ENCODE measurements around the gene B4GALNT1.

B4GALNT1 gene

GRCh38 chr12:57593187-57593586, 39.8 kb downstream of the B4GALNT1 start:
- Histone ChIP-seq H2BK120ac (ENCODE audit: low read depth, low read length) (no peak overlapping the region), H2BK12ac (ENCODE audit: low read length in 2 of 2) (no peak overlapping the region), H2BK15ac (ENCODE audit: low read depth, poor library complexity, severe bottlenecking) (no peak overlapping the region), H3K4me3 (ENCODE audit: insufficient read depth in 1 of 2, low read depth in 1 of 2, low read length in 2 of 2) (no peak overlapping the region), H2BK5ac (ENCODE audit: low read depth, low read length, poor library complexity, severe bottlenecking) (no peak overlapping the region), H2AFZ (ENCODE audit: low read depth, low read length) (no peak overlapping the region), H2AK5ac (ENCODE audit: low read length, severe bottlenecking) (no peak overlapping the region), H3K9me3 (ENCODE audit: control insufficient read depth, low read length) (no peaks in the 10 kb centered on the region), H3K27ac (ENCODE audit: low read length, poor library complexity, severe bottlenecking) (no peak overlapping the region), H3K4me2 (ENCODE audit: low read length, poor library complexity, severe bottlenecking) (no peak overlapping the region), H3K18ac (ENCODE audit: low read depth in 1 of 2, low read length in 2 of 2) (no peak overlapping the region), H3K79me1 (replicated peaks; ENCODE audit: low read length, poor library complexity, severe bottlenecking) (peaks cover 33% of the 10 kb centered on the region), H4K91ac (ENCODE audit: low read length) (peak overlapping the region; percentile 27), H3K27me3 (ENCODE audit: control insufficient read depth in 1 of 2, insufficient read depth in 1 of 2, low read length in 2 of 2) (peaks cover 5 to 30% of the 10 kb centered on the region in 2 experiments), H3K4me1 (ENCODE audit: control insufficient read depth, insufficient read depth, low read depth, low read length) (peaks cover 15% of the 10 kb centered on the region), H3K14ac (ENCODE audit: low read length in 2 of 2) (no peak overlapping the region), H3K4ac (ENCODE audit: low read depth in 1 of 2, low read length in 2 of 2) (no peak overlapping the region), H3K23ac (ENCODE audit: low read length in 2 of 2) (no peak overlapping the region), H3K9ac (ENCODE audit: low read length) (no peak overlapping the region), H4K8ac (ENCODE audit: low read length) (no peak overlapping the region), H3K36me3 (ENCODE audit: control insufficient read depth in 1 of 2, insufficient read depth in 2 of 2, low read depth in 1 of 2, low read length in 2 of 2) (peaks cover 4 to 17% of the 10 kb centered on the region in 2 experiments)
- 90% methylated on average over 2 of the region's 4 CpGs for WGBS
- no peak for DNase-seq

GRCh38 chr12:57592551-57593165, 40.3 kb downstream of the B4GALNT1 start:
- Histone ChIP-seq H2AK5ac (ENCODE audit: low read length, severe bottlenecking) (no peak overlapping the region), H2BK120ac (ENCODE audit: low read depth, low read length) (no peak overlapping the region), H3K9ac (ENCODE audit: low read length) (no peak overlapping the region), H3K36me3 (ENCODE audit: control insufficient read depth in 1 of 2, insufficient read depth in 2 of 2, low read depth in 1 of 2, low read length in 2 of 2) (peaks cover 4 to 14% of the 10 kb centered on the region in 2 experiments), H3K14ac (ENCODE audit: low read length in 2 of 2) (no peak overlapping the region), H3K4me2 (ENCODE audit: low read length, poor library complexity, severe bottlenecking) (no peak overlapping the region), H2BK15ac (ENCODE audit: low read depth, poor library complexity, severe bottlenecking) (no peak overlapping the region), H3K23ac (ENCODE audit: low read length in 2 of 2) (no peak overlapping the region), H2AFZ (ENCODE audit: low read depth, low read length) (no peak overlapping the region), H3K27me3 (ENCODE audit: control insufficient read depth in 1 of 2, insufficient read depth in 1 of 2, low read length in 2 of 2) (peaks cover 10 to 36% of the 10 kb centered on the region in 2 experiments), H3K4me3 (ENCODE audit: insufficient read depth in 1 of 2, low read depth in 1 of 2, low read length in 2 of 2) (no peak overlapping the region), H2BK12ac (ENCODE audit: low read length in 2 of 2) (no peak overlapping the region), H3K18ac (ENCODE audit: low read depth in 1 of 2, low read length in 2 of 2) (no peak overlapping the region), H3K27ac (ENCODE audit: low read length, poor library complexity, severe bottlenecking) (no peak overlapping the region), H3K79me1 (replicated peaks; ENCODE audit: low read length, poor library complexity, severe bottlenecking) (peaks cover 33% of the 10 kb centered on the region), H3K4ac (ENCODE audit: low read depth in 1 of 2, low read length in 2 of 2) (no peak overlapping the region), H2BK5ac (ENCODE audit: low read depth, low read length, poor library complexity, severe bottlenecking) (no peak overlapping the region), H4K91ac (ENCODE audit: low read length) (no peak overlapping the region), H4K8ac (ENCODE audit: low read length) (no peak overlapping the region), H3K4me1 (ENCODE audit: control insufficient read depth, insufficient read depth, low read depth, low read length) (peaks cover 15% of the 10 kb centered on the region), H3K9me3 (ENCODE audit: control insufficient read depth, low read length) (no peaks in the 10 kb centered on the region)
- 98% methylated on average over 2 of the region's 2 CpGs for WGBS
- no peak for DNase-seq

- Histone ChIP-seq H4K8ac (ENCODE audit: low read length) (no peak overlapping the region), H3K9me3 (ENCODE audit: control insufficient read depth, low read length) (no peaks in the 10 kb centered on the region), H2AFZ (ENCODE audit: low read depth, low read length) (peak overlapping the region; percentile 75), H3K27me3 (ENCODE audit: control insufficient read depth in 1 of 2, insufficient read depth in 1 of 2, low read length in 2 of 2) (peaks cover 14 to 44% of the 10 kb centered on the region in 2 experiments), H3K4me3 (ENCODE audit: insufficient read depth in 1 of 2, low read depth in 1 of 2, low read length in 2 of 2) (peak overlapping the region; percentile 85 to 97), H2AK5ac (ENCODE audit: low read length, severe bottlenecking) (no peak overlapping the region), H2BK120ac (ENCODE audit: low read depth, low read length) (no peak overlapping the region), H4K91ac (ENCODE audit: low read length) (no peak overlapping the region), H3K14ac (ENCODE audit: low read length in 2 of 2) (no peak overlapping the region), H3K4me2 (ENCODE audit: low read length, poor library complexity, severe bottlenecking) (peak overlapping the region; percentile 100), H3K23ac (ENCODE audit: low read length in 2 of 2) (no peak overlapping the region), H3K27ac (ENCODE audit: low read length, poor library complexity, severe bottlenecking) (no peak overlapping the region), H3K4ac (ENCODE audit: low read depth in 1 of 2, low read length in 2 of 2) (no peak overlapping the region), H3K4me1 (ENCODE audit: control insufficient read depth, insufficient read depth, low read depth, low read length) (peaks cover 15% of the 10 kb centered on the region), H3K18ac (ENCODE audit: low read depth in 1 of 2, low read length in 2 of 2) (no peak overlapping the region), H3K9ac (ENCODE audit: low read length) (peak overlapping the region; percentile 79), H2BK15ac (ENCODE audit: low read depth, poor library complexity, severe bottlenecking) (no peak overlapping the region), H3K36me3 (ENCODE audit: control insufficient read depth in 1 of 2, insufficient read depth in 2 of 2, low read depth in 1 of 2, low read length in 2 of 2) (peaks cover 3 to 14% of the 10 kb centered on the region in 2 experiments), H3K79me1 (replicated peaks; ENCODE audit: low read length, poor library complexity, severe bottlenecking) (peaks cover 33% of the 10 kb centered on the region), H2BK5ac (ENCODE audit: low read depth, low read length, poor library complexity, severe bottlenecking) (no peak overlapping the region), H2BK12ac (ENCODE audit: low read length in 2 of 2) (no peak overlapping the region)
- 48% methylated on average over 9 of the region's 10 CpGs for WGBS
- no peak for DNase-seq
Measured at GRCh38 chr12:57591782-57592325, 41.1 kb downstream of the B4GALNT1 start.

GRCh38 chr12:57590864-57591781, 41.9 kb downstream of the B4GALNT1 start, which contains the start of gene PIP4K2C:
Gene PIP4K2C (plus strand): TSS chr12:57591192. CDS start chr12:57591290, 98 bp downstream.
- peaks cover 0 to 12% of the 10 kb centered on the region in 2 experiments for H3K36me3 ChIP-seq (ENCODE audit: control insufficient read depth in 1 of 2, insufficient read depth in 2 of 2, low read depth in 1 of 2, low read length in 2 of 2)
- peak within 1 kb of the TSS; percentile 69 for H2BK15ac ChIP-seq (ENCODE audit: low read depth, poor library complexity, severe bottlenecking)
- H4K91ac ChIP-seq (ENCODE audit: low read length), result peak within 1 kb of the TSS; percentile 80
- H4K8ac ChIP-seq (ENCODE audit: low read length), result peak within 1 kb of the TSS; percentile 97
- H3K27me3 ChIP-seq (ENCODE audit: control insufficient read depth in 1 of 2, insufficient read depth in 1 of 2, low read length in 2 of 2), result peaks cover 18 to 51% of the 10 kb centered on the region in 2 experiments
- peak within 1 kb of the TSS; percentile 19 for H3K27ac ChIP-seq (ENCODE audit: low read length, poor library complexity, severe bottlenecking)
- H3K4me2 ChIP-seq (ENCODE audit: low read length, poor library complexity, severe bottlenecking), result peak within 1 kb of the TSS; percentile 100
- H3K18ac ChIP-seq (ENCODE audit: low read depth in 1 of 2, low read length in 2 of 2), result peak within 1 kb of the TSS; percentile 83 to 92
- H3K9ac ChIP-seq (ENCODE audit: low read length), result peak within 1 kb of the TSS; percentile 79
- peaks cover 33% of the 10 kb centered on the region for H3K79me1 ChIP-seq (replicated peaks; ENCODE audit: low read length, poor library complexity, severe bottlenecking)
- H3K9me3 ChIP-seq (ENCODE audit: control insufficient read depth, low read length), result no peaks in the 10 kb centered on the region
- H3K14ac ChIP-seq (ENCODE audit: low read length in 2 of 2), result no peak within 1 kb of the TSS
- under 1% methylated on average over 68 of the region's 69 CpGs for WGBS
- H3K23ac ChIP-seq (ENCODE audit: low read length in 2 of 2), result peak within 1 kb of the TSS in 1 of 2 experiments; percentile 65
- DNase-seq, result peak; percentile 49
- peaks cover 15% of the 10 kb centered on the region for H3K4me1 ChIP-seq (ENCODE audit: control insufficient read depth, insufficient read depth, low read depth, low read length)
- peak within 1 kb of the TSS; percentile 80 for H2BK5ac ChIP-seq (ENCODE audit: low read depth, low read length, poor library complexity, severe bottlenecking)
- H3K4me3 ChIP-seq (ENCODE audit: insufficient read depth in 1 of 2, low read depth in 1 of 2, low read length in 2 of 2), result peak within 1 kb of the TSS; percentile 85 to 97
- peak within 1 kb of the TSS; percentile 57 to 66 for H2BK12ac ChIP-seq (ENCODE audit: low read length in 2 of 2)
- peak within 1 kb of the TSS; percentile 19 for H2BK120ac ChIP-seq (ENCODE audit: low read depth, low read length)
- peak within 1 kb of the TSS; percentile 35 to 75 for H3K4ac ChIP-seq (ENCODE audit: low read depth in 1 of 2, low read length in 2 of 2)
- peak within 1 kb of the TSS; percentile 96 for H2AFZ ChIP-seq (ENCODE audit: low read depth, low read length)
- no peak within 1 kb of the TSS for H2AK5ac ChIP-seq (ENCODE audit: low read length, severe bottlenecking)

Data from mesenchymal stem cell (in vitro differentiated cells and primary cell).